Esophagus muscularis mucosa (tissue), 3 donors: ENCODE measurements around the gene ABHD5.

ENCODE experiments used
- POLR2A ChIP-seq: fragments of 450-650 bp; IDR thresholded peaks from one replicate; pipeline ENCODE4 v1.6.1; 2017; ENCODE audit warnings: antibody characterized with exemption, moderate library complexity, mild to moderate bottlenecking, low read depth
- POLR2AphosphoS5 ChIP-seq, 2 donors: sonication (generic); formaldehyde crosslinking; IDR thresholded peaks; one replicate each; pipeline ENCODE4 v1.6.1; 2017; ENCODE audit warnings: antibody characterized with exemption in 2 of 2
- TF ChIP-seq, protein P1 (sequence below), 3 experiments: fragments of 200-600 bp in 2 of 3; fragments of 450-650 bp in 1 of 3; sonication (generic) in 2 of 3; IDR thresholded peaks; one replicate each; pipeline ENCODE4 v1.5.1; 2017 to 2019; ENCODE audit warnings: antibody characterized with exemption in 3 of 3, mild to moderate bottlenecking in 2 of 3, moderate library complexity in 1 of 3

DNA sequence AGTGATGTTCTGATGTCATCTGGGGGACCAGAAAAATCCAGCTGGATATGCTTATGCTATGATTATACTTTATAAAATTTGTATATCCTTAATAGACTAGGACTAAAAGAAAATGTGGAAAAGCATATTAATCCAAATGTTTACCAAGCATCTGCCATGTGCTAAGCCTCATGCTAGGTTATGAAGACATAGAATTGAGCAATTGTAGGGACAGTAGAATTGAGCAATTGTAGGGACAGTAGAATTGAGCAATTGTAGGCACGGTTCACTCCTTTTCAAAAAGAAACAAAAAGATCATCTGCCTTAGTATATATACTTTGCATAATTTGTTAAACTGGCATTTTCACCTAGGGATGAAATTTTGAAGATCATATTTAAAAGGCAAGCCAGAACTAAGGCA is 18.3 kb downstream of the ABHD5 start:
- TF ChIP-seq POLR2A (no peak), POLR2AphosphoS5 (IDR thresholded peaks at IDR 0.05) (peak in 1 of 2 donors; percentile 83)
- TF ChIP-seq, protein P1, sequence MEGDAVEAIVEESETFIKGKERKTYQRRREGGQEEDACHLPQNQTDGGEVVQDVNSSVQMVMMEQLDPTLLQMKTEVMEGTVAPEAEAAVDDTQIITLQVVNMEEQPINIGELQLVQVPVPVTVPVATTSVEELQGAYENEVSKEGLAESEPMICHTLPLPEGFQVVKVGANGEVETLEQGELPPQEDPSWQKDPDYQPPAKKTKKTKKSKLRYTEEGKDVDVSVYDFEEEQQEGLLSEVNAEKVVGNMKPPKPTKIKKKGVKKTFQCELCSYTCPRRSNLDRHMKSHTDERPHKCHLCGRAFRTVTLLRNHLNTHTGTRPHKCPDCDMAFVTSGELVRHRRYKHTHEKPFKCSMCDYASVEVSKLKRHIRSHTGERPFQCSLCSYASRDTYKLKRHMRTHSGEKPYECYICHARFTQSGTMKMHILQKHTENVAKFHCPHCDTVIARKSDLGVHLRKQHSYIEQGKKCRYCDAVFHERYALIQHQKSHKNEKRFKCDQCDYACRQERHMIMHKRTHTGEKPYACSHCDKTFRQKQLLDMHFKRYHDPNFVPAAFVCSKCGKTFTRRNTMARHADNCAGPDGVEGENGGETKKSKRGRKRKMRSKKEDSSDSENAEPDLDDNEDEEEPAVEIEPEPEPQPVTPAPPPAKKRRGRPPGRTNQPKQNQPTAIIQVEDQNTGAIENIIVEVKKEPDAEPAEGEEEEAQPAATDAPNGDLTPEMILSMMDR (IDR thresholded peaks at IDR 0.05) = no peak
